ENCODE data around the gene SLC29A1.

GRCh38 chr6:44258325-44258863 is 35.0 kb downstream of the SLC29A1 start:
- TF ChIP-seq POLR2A (IDR thresholded peaks at IDR 0.05) (no peak), CTCF (IDR thresholded peaks at IDR 0.05) (no peak)

Measured in breast epithelium (tissue), 3 donors.